GM23338 (cell line): Measurements from ENCODE around the gene RPLP2. TPM values are rescaled to one million over a fixed set of nuclear protein-coding genes. Genes with fewer than 3 reads are reported as not detected.

ENCODE experiments used
- ATAC-seq: fragments of 200-7000 bp; cut with Tn5 transposase; 3 replicates; pipeline ENCODE4 v1.9.1; 2020
- DNase-seq: peaks from one replicate; pipeline ENCODE4 v3.0.0-alpha.2; 2015; ENCODE audit warnings: low spot score
- H2AFZ ChIP-seq: fragments of 200-600 bp; sonication (generic); 2 replicates; pipeline ENCODE4 v1.8.0; 2016; ENCODE audit warnings: antibody characterized with exemption, mild to moderate bottlenecking, moderate library complexity
- H3F3A ChIP-seq: fragments of 200-600 bp; sonication (generic); replicated peaks from 2 replicates; pipeline ENCODE4 v1.8.0; 2017; ENCODE audit warnings: antibody characterized with exemption, mixed run types, low read depth
- H3K27ac ChIP-seq: fragments of 200-600 bp; sonication (generic); 2 replicates; pipeline ENCODE4 v1.6.1; 2016; ENCODE audit warnings: low read depth
- H3K27me3 ChIP-seq: fragments of 200-600 bp; sonication (generic); 2 replicates; pipeline ENCODE4 v1.8.0; 2016; ENCODE audit warnings: mild to moderate bottlenecking, mixed run types, moderate library complexity; ENCODE audit not compliant: insufficient read depth
- H3K36me3 ChIP-seq: fragments of 200-600 bp; sonication (generic); 2 replicates; pipeline ENCODE4 v1.8.0; 2016; ENCODE audit warnings: mild to moderate bottlenecking; ENCODE audit not compliant: insufficient read depth
- H3K4me1 ChIP-seq: fragments of 200-600 bp; sonication (generic); 2 replicates; pipeline ENCODE4 v1.8.0; 2016; ENCODE audit warnings: mild to moderate bottlenecking, moderate library complexity; ENCODE audit not compliant: insufficient read depth
- H3K4me2 ChIP-seq: fragments of 200-600 bp; sonication (generic); 2 replicates; pipeline ENCODE4 v1.7.1; 2017; ENCODE audit warnings: mixed run types
- H3K4me3 ChIP-seq: fragments of 200-600 bp; sonication (generic); 2 replicates; pipeline ENCODE4 v1.6.1; 2016; ENCODE audit warnings: mixed run types
- H3K79me2 ChIP-seq: fragments of 200-600 bp; sonication (generic); replicated peaks from 2 replicates; pipeline ENCODE4 v1.8.0; 2017; ENCODE audit warnings: mild to moderate bottlenecking; ENCODE audit not compliant: insufficient read depth
- H3K9me2 ChIP-seq: fragments of 200-600 bp; sonication (generic); 2 replicates; pipeline ENCODE4 v1.8.0; 2017; ENCODE audit not compliant: insufficient read depth
- H4K20me1 ChIP-seq: fragments of 200-600 bp; sonication (generic); replicated peaks from 2 replicates; pipeline ENCODE4 v1.8.0; 2017; ENCODE audit warnings: mild to moderate bottlenecking; ENCODE audit not compliant: insufficient read depth
- H3K27ac Mint-ChIP-seq: 2 replicates; pipeline ENCODE4 v1.8.0; 2020; ENCODE audit warnings: inconsistent platforms, mild to moderate bottlenecking, moderate library complexity, mixed read lengths
- H3K27me3 Mint-ChIP-seq: 3 replicates; pipeline ENCODE4 v1.8.0; 2022; ENCODE audit warnings: low read depth, mild to moderate bottlenecking, moderate library complexity, mixed read lengths, inconsistent platforms; ENCODE audit not compliant: insufficient read depth, poor library complexity
- H3K36me3 Mint-ChIP-seq: 3 replicates; pipeline ENCODE4 v1.8.0; 2021; ENCODE audit warnings: low read depth, mild to moderate bottlenecking, inconsistent platforms, moderate library complexity, mixed read lengths
- H3K4me1 Mint-ChIP-seq: 3 replicates; pipeline ENCODE4 v1.8.0; 2020; ENCODE audit warnings: mild to moderate bottlenecking, inconsistent platforms, mixed read lengths
- H3K4me3 Mint-ChIP-seq: 3 replicates; pipeline ENCODE4 v1.8.0; 2021; ENCODE audit warnings: moderate library complexity, mild to moderate bottlenecking, inconsistent platforms, mixed read lengths
- H3K9me3 Mint-ChIP-seq: 3 replicates; pipeline ENCODE4 v1.8.0; 2020; ENCODE audit warnings: moderate library complexity, mild to moderate bottlenecking, inconsistent platforms, mixed read lengths
- CREB1 ChIP-seq: fragments of 250-450 bp; sonication (Bioruptor Pico); IDR thresholded peaks from 2 replicates; pipeline ENCODE4 v1.5.0; 2020; ENCODE audit warnings: low read depth, mild to moderate bottlenecking, moderate library complexity
- CTCF ChIP-seq, 2 experiments: fragments of 200-600 bp in 1 of 2; sonication (generic) in 1 of 2; conservative IDR thresholded peaks; 2 replicates each; pipeline versions ENCODE4 v1.5.1 to v1.6.1; 2016 to 2017; ENCODE audit warnings: antibody characterized with exemption in 2 of 2, low read depth in 2 of 2, mild to moderate bottlenecking in 2 of 2, moderate library complexity in 1 of 2
- ETS1 ChIP-seq: IDR thresholded peaks from 2 replicates; pipeline ENCODE4 v1.6.1; 2016; ENCODE audit warnings: antibody characterized with exemption
- EZH2 ChIP-seq: fragments of 200-600 bp; sonication (generic); IDR thresholded peaks from one replicate; pipeline ENCODE4 v1.8.0; 2017; ENCODE audit warnings: antibody characterized with exemption, mild to moderate bottlenecking, low read depth; ENCODE audit not compliant: unreplicated experiment
- EZH2phosphoT487 ChIP-seq: fragments of 200-600 bp; sonication (generic); IDR thresholded peaks from one replicate; pipeline ENCODE4 v1.8.1; 2018; ENCODE audit warnings: antibody characterized with exemption; ENCODE audit not compliant: unreplicated experiment
- JUNB ChIP-seq: IDR thresholded peaks from one replicate; pipeline ENCODE4 v1.6.1; 2016; ENCODE audit warnings: antibody characterized with exemption; ENCODE audit not compliant: unreplicated experiment
- NANOG ChIP-seq: IDR thresholded peaks from 2 replicates; pipeline ENCODE4 v1.6.1; 2016; ENCODE audit warnings: antibody characterized with exemption, borderline replicate concordance
- POLR2AphosphoS5 ChIP-seq: IDR thresholded peaks from 2 replicates; pipeline ENCODE4 v1.6.1; 2016; ENCODE audit warnings: antibody characterized with exemption, low read depth
- REST ChIP-seq: IDR thresholded peaks from one replicate; pipeline ENCODE4 v1.6.1; 2018; ENCODE audit warnings: antibody characterized with exemption; ENCODE audit not compliant: unreplicated experiment
- STAT1 ChIP-seq: IDR thresholded peaks from one replicate; pipeline ENCODE4 v1.6.1; 2016; ENCODE audit warnings: antibody characterized with exemption; ENCODE audit not compliant: unreplicated experiment
- ZNF114 ChIP-seq: fragments of 250-450 bp; sonication (Bioruptor Pico); IDR thresholded peaks from 2 replicates; pipeline ENCODE4 v1.5.0; 2020; ENCODE audit warnings: mild to moderate bottlenecking, moderate library complexity
- ZNF331 ChIP-seq: fragments of 250-450 bp; sonication (Bioruptor Pico); IDR thresholded peaks from 2 replicates; pipeline ENCODE4 v1.5.0; 2020; ENCODE audit warnings: low read depth, mild to moderate bottlenecking, moderate library complexity
- ZNF462 ChIP-seq: fragments of 250-450 bp; sonication (Bioruptor Pico); IDR thresholded peaks from 2 replicates; pipeline ENCODE4 v1.5.0; 2020; ENCODE audit warnings: mild to moderate bottlenecking, moderate library complexity
- polyA plus RNA-seq: library from polyadenylated mRNA; unstranded; fragments of >200 nt; fragmentation: Nextera tagmentation; extraction: Ambion mirVana; gene quantifications from 2 replicates; pipeline ENCODE4 v1.2.1, GENCODE V29; 2016
- total RNA-seq: library from RNA; depleted of rRNA; stranded (reverse); fragments of >200 nt; shearing (Covaris generic); gene quantifications from 2 replicates; pipeline ENCODE4 v1.2.3, GENCODE V29; 2014

The RPLP2 gene
- total and polyA plus RNA-seq, 2 experiments from 2014 or later, result 518 to 1,782 TPM

- peaks cover 8% of the 10 kb centered on the region for H3K4me1 ChIP-seq
- no peak overlapping the region for H2AFZ ChIP-seq
- TF ChIP-seq JUNB (no peak), CTCF (conservative IDR thresholded peaks at IDR 0.05; ENCODE audit: low read depth in 2 of 2) (no peak), STAT1 (no peak), ZNF114 (CRISPR knock-in tag) (no peak), REST (no peak), EZH2 (no peak), EZH2phosphoT487 (no peak), POLR2AphosphoS5 (no peak), ZNF331 (CRISPR knock-in tag) (no peak), ETS1 (no peak), NANOG (no peak), CREB1 (CRISPR knock-in tag) (no peak), ZNF462 (CRISPR knock-in tag) (no peak)
- peaks cover 88% of the 10 kb centered on the region for H3K36me3 Mint-ChIP-seq
- no peaks in the 10 kb centered on the region for H3K9me2 ChIP-seq
- H3K27me3 Mint-ChIP-seq, result peaks cover 32% of the 10 kb centered on the region
- peaks cover 9% of the 10 kb centered on the region; the same call in 1 of the 2 replicates for H4K20me1 ChIP-seq
- H3K27me3 ChIP-seq, result no peaks in the 10 kb centered on the region
- ATAC-seq (peak; percentile 52), DNase-seq (peak; percentile 67)
- peaks cover 10% of the 10 kb centered on the region for H3K4me1 Mint-ChIP-seq
- H3K27ac Mint-ChIP-seq, result peak overlapping the region; percentile 90
- peaks cover 4% of the 10 kb centered on the region; the same call in 1 of the 2 replicates for H3K79me2 ChIP-seq
- H3K27ac ChIP-seq, result 0 out of 2 replicates have a peak overlapping the region, but pooled peaks have one; percentile 80
- no peak overlapping the region for H3K4me3 Mint-ChIP-seq
- H3F3A ChIP-seq, result peaks cover 66% of the 10 kb centered on the region
- no peak overlapping the region for H3K4me3 ChIP-seq
- no peak overlapping the region for H3K4me2 ChIP-seq
- H3K9me3 Mint-ChIP-seq, result no peaks in the 10 kb centered on the region
- H3K36me3 ChIP-seq, result peaks cover 52% of the 10 kb centered on the region
Observed at GRCh38 chr11:763073-763463, 46.7 kb upstream of the RPLP2 start.
